GM19455 (cell line): ENCODE data around the gene SERTAD2.

Experiments used
- ATAC-seq: cut with Tn5 transposase; IDR thresholded peaks from one replicate; pipeline ENCODE4 v1.9.1; 2021; ENCODE audit not compliant: unreplicated experiment

Gene SERTAD2

DNA sequence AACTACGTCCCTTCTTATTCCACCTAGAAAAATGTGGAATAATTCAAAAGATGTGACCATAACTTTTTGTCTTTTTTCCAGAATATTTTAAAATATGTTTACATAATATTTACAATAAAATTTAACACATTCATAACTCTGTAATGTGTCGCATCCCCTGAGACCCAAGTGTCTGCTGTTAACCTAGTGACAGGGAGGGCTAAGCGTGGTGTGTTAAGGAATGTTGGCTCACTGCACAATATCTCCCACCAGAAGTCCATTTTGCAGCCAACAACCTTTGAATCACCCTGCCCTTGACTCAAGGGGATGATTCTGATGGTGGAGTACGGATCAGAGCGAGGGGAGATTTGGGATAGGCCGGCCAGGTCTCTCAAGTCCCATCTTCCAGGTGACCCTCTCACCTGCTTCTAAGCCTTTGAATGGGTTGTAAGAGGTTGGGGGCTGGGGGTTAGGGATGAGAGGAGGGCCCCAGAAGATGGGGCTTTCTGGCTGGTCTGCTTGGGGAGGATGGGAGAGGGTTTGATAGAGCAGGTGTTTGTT, 43.3 kb downstream of the SERTAD2 start:
- ATAC-seq, result no peak

DNA sequence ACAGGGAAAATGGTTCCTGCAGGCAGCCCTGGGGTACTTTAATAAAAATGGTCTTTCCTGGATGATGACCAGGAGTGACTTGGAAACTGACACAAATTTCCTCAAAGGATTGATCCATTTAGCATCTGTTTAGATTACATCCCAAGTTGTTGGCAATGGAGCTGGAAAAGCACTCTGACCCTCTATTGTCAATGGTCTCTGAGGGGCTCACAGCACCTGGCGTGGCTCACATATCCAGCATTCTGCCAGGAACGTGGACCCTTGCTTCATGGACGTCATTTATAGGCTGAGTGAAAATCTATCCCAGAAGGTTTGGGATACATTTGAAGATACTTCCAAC, 43.8 kb downstream of the SERTAD2 start:
- ATAC-seq, result no peak

DNA sequence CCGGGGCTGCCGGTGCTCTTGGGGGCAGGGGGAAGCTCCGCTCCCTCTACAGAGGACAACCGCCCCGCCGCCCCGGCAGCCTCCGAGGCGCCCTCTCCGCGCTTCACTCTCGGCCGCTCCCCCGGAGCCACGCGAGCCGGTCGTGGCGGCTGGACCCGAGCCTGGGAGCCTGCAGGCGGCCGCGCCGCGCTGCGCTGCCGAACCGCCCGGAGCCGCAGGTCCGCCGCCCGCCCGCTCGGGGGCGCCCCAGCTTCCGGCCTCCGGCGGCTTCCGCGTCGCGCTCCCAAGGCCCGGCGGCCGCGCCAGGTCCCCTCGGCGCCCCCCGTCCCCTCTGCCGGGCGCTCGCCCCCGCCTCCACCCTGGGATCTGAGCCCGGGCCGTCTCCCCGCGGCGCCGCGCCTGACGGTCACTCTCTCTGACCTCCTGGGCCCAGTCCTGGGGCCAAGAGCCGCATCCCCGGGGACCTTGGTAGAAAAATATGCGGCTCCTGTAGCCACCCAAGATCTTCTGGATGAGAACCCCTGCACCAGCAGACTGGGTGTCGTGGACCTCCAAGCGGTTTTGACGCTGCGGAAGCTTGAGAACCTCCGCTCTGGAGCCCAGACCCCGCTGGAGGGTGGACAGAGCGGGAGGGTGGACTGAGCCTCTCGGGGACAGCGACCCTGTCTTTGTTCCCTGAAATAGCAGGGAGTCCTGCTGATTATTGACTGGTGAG, 44.3 kb downstream of the SERTAD2 start:
- peak; percentile 41 for ATAC-seq

DNA sequence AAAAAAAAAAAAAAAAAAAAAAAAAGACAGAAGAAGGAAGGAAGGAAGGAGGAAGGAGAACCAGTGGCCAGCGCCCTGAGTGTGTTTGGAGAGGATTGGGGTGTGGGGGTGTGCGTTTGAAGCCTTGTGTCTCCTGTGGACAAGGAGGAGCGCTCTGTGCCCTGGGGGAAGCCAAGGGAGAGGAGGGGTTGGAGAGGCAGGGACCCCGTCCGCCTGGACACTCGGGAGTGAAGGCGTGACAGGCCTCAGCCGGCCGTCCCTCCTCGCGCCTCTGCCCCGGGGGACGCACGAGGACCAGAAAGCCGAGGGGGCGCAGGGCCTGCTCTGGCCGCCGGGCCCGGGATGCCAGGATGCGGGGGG, 44.9 kb downstream of the SERTAD2 start:
- ATAC-seq, result peak; percentile 9

DNA sequence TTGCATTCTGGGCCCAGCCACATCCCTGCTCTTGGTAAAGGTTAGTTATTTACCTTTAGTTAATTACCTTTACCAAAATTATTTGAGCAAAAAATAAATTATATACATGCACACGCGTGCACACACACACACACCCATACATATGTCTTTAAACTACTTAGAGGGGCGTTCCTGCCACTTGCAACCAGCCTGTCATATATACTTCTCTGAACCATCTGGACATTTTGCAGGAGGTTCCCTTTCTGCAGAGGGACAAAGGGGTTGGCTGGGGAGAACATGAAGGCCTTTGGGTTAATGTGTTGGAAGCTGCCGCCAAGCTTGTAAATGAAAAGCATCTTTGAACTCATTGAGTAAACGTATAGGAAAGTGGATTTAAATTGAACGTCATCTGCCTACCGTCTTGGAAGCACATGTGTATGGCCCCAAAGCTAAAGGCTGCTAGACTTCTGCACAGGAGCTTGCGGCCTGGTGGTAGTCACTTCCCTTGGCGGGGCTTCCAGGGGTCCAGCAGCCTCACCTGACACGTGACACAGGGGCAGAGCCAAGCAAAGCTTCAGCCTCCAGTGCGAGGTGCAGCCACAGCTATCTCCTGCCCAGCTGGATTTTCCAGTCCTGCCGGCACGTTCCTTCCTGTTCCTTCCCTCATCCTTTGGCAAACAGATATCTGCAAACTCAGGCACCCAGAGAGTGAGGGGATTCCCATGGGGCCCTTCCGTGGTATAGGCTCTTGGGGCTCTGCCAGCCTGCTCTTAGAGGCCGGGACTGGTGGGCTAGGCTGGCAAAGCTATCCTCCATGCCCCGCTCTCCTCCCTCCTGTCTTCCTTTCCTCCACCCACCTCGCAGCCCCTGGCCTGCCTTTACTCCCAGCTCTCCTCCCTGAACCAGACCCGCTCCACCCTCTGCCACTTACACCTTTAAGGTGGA, 46.1 kb downstream of the SERTAD2 start:
- ATAC-seq, result no peak

DNA sequence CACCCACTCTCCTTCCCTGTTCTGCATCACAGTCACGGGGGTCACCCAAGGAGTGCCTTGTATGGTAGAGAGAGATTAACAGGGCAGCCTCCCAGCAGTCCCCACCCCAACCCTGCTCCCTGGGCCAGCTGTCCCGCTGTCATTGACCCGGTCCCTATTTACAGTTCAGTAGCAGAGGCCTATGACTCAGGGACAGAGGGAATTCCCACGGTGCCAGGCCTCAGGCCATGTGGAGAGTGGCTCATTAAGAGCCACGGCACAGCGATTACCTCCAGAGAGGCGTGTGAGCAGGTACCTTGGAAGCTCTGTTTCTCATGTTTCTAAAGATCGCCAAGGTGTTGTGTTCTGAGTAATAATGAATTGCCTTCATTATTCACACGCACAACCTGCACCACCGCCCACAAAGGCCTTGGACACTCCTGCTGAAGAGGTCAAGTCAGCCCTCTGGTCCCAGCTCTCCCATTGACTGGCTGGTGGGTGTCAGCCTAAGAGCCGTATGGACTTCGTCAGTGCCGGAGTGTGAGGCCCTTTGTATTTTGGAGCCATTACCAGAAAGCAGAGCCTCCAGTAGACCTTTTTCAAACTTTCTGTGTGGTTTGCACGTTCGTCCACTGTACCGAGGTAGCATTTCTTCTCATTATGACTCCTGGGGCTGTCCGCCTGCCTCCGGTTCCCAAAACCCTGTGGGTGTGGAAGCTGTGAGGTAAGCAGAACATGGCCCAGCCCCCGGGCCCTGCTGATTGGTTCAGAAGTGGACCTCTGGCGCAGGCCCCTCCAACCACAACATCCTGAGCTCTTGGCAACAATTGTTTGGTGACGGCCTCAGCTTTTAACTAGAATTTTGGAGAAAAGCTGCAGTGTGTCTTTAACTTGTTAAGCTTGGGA, 47.0 kb downstream of the SERTAD2 start:
- peak; percentile 83 for ATAC-seq

DNA sequence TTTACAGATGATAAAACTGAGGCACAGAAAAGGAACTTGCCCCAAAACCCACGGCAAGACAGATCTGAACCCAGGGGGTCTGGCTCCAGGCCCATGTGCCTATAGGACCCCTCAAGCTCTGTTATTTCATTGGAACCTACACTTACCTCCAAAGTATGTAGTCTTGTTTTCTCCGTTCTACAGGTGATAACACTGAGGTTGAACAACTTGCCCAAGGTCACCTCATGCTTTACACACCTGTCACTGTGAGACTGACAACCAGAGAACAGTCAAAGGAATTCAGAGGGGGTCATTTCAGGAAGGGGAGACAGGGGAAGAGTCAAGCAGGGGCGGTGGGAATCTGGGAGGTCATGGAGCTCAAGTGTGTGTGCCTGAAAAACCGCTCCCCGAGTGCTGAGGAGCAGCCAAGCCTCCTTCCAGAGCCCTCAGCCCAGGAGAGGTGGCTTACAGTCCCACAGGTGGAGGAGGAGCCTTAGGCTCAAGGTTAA, 47.7 kb downstream of the SERTAD2 start:
- no peak for ATAC-seq

DNA sequence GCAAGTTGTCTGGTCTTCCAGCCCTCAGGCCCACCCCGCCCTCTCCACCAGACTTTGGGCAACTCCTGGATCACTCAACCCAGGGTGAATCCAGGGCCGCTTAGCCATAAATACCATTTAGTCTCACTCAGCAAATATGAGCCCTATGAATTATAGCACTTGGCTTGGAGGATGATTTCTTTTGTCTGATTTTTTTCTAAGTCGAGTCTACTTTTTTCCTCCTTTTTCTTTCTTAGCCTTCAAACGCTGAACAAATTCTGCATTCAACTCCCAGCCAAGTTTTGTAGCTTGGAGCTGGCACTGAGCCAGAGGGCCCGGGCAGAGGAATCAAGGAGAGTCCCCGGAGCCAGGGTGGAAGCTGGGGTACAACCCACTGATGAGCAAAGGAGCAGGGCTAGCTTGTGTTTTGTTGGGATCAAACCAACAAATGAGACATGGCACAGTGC, 48.7 kb downstream of the SERTAD2 start:
- no peak for ATAC-seq

DNA sequence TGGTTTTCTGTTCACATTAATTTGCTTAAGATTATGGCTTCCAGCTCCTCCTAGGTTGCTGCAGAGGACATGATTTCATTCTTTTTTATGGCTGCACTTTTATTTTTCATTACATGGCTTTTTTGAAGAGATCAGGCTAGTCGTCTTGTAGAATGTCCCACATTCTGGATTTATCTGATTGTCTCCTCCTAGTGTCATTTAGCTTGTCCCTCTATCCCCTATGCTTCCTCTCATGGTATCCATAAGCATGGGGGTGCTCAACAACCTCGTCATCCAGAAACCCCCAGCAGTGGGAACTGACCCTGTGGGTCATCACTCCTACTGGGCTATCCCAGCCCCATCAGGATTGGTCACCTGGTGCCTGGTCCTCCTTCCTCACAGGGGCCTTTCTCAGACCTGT, 49.6 kb downstream of the SERTAD2 start:
- ATAC-seq, result no peak

DNA sequence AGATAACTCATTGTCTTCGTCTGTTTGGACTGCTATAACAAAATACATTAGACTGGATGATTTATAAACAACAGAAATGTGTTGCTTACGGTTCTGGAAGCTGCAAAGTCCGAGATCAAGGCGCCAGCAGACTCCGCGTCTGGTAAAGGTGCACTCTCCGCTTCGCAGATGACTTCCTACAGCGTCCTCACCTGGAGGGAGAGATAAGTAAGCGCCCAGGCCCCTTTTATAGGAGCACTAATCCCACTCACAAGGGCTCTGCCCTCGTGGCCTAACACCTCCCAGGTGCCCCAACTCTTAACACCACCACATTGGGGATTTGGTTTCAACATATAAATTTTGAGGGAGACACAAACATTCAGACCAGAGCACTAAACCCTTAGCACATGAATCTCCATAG, 51.3 kb downstream of the SERTAD2 start:
- no peak for ATAC-seq

DNA sequence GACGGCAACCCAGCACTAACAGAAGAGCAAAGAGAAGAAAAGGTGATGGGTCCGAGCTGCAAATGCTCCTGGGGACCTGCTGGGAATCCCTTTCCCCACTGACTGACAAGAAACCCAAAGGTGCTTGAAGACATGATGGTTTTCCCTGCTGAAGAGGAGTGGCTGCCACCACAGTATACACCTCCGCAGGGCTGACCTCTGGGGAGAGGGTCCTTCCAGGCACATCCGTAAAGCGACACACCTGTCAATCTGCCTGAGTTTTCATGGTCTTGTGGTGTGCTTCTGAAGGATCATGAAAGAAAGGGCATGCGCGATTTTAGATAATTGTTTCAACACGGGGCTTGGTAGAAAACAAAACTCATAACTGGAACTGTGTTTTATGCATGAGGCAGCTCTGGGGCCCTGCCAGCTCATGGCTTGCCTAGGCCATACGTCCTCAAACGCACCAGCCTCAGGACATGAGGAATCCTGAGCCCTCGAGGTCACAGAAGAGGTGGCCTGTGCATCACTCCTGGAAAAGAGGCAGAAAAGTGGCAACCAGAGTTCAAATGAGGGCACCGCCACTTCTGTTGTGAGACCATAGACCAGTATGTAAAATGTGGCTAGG, 51.8 kb downstream of the SERTAD2 start:
- ATAC-seq, result no peak

DNA sequence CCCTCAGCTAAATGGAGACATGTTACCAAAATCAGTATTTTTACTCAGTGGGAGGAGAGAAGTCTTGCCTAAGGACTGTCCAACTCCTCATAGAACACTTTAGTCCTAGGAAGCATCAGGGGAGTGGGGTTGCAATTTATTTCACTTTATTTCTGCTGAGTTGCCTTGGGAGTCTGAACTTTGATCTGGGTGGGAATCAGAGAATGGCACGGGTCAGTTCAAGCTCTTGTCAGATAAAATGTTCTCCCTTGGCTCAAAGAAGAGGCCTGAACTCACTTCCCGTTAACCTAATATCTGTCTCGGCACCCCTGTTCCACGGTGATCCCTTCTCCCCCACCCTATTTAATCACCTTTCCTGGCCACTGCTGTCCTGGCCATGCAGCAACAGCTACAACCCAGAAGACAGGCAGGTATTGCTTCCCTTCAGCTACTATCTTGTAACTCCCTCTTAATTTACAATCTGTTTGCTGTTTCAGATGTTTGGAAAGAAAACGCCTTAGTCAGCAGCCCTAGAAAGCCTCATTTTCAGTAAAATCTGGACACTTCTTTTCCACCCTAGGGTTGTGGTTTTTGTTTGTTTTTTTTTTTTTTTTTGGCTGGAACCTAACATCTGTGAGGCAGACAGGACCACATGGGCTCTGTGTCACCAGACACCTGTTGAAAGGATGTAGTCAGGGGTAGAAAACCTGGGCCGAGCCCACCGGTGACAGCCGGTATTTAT, 52.5 kb downstream of the SERTAD2 start:
- ATAC-seq, result no peak

DNA sequence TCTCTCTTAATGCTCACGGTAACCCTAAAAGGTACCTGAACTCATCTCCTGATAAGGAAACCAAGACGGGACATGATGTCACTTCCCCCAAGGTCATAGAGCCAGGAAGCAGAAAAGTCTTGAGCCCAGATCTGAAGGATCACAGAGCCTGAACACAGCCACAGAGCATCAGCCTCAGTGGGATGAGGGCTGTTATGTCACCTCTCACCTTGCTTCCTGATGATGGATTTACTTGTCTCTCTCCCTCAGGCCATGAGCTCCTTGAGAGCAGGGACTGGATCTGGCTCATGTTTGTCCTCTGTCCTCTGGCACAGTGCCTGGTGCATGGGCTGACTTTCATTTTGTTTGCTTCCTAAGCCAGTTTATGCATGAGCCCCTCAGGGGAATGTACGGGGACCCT, 54.2 kb downstream of the SERTAD2 start:
- no peak for ATAC-seq

DNA sequence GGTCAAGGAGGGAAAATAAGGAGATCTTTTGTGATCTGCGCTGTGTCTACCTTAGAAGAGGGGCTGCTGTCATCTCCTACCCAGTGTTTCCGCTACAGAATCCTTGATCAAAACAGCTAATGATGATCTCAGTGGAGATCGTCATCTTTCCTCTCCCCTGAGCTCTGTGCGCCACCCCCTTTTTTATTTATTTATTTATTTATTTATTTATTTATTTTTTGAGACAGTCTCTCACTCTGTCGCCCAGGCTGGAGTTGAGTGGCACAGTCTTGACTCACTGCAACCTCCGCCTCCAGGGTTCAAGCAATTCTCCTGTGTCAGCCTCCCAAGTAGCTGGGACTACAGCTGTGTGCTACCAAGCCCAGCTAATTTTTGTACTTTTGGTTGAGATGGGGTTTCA, 55.5 kb downstream of the SERTAD2 start:
- ATAC-seq, result no peak

DNA sequence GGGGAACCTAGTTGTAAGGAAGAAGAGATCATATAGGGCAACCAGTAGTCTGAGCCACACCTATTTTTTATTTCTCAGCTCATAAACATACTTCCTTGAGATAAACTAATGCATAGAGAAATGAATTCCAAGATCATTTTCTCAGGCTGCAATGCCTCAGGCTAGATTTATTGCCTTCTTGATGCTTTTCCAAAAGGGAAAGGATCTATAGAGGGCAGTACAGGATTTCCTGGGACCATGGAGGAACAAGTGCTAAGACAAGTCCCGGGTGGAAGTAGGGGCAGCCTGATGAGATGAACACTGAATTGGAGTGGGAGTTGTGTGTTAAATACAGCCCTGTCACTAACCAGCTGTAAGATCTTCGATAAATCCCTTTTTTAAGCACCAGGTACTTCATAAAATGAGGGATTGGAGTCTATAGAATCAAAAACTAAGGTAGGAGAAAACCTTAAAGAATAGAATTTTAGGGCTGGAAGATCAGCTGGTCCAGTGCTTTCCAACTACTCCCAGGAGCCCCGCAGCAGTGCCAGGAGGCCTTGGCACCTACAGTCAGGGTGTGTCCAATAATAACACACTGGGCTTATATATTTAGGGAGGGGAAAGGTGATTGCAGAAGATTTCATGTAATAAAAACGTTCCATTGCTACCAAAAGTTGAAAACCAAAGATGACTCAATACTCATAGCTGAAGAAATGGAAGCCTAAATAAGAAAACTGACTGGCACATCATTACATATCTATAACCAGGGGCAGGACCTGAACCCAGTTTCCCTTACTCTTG, 58.1 kb downstream of the SERTAD2 start:
- ATAC-seq, result no peak

DNA sequence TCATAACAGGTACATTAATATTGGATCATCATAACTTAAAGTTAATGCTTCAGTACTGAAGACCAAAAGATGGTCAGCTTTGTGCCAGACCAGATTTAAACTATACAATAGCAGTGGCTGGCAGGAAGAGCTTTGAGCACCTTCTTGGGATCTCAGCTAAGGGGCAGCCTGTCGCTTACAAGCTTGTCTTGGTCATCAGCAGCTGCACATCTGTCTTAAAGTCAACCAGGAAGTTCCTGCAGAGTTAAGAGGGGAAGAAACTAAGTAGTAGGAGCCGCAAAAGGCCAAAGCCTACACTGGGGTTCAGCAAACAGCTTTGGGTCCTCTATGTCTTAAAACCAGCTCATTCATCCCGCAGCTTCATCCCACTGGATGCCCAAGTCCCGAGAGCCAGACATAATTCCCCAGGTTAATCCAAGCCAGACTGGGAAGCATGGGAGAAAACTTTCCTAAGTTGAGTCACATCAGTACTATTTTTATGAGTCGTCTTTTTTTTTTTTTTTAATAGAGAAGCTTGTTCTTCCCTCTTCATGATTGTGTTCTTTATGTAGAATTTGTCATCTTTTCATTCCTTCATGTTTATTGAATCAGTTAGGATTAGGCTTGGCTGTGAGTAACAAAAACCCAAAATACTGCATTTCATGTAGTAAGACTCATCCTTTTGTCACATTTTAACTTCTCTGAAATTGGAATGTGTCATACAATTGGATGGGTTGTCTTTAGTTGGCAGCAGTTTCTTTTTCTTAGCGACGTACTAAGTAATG, 59.3 kb downstream of the SERTAD2 start:
- no peak for ATAC-seq

DNA sequence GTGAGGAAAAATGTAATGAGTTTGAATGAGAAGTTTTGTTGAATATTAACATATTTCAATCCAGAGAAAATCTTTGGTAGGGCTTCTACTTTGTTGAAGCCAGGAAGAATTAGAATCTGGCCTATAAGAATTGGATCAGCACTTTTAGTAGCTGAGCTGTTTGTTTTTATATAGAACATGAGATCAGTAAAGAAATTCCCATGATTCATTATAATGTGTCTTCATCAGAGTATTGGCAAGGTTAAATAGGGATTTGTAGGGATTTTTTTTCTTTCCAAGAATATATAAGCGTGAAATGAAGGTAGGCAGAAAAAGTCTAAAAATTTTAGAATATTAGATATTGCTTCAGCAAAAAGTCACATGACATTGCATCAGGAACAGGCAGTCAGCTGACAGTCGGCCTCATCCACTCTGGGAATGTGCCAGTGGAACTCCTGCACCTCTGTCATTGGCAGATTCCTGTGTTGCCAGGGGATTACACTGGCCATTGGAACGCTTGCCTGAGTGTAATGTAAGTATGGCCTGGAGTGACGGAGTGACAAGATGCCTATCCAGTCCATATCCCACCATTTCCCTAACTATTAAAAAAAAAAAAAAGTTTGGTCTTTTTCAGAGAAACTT, 60.6 kb downstream of the SERTAD2 start:
- no peak for ATAC-seq

DNA sequence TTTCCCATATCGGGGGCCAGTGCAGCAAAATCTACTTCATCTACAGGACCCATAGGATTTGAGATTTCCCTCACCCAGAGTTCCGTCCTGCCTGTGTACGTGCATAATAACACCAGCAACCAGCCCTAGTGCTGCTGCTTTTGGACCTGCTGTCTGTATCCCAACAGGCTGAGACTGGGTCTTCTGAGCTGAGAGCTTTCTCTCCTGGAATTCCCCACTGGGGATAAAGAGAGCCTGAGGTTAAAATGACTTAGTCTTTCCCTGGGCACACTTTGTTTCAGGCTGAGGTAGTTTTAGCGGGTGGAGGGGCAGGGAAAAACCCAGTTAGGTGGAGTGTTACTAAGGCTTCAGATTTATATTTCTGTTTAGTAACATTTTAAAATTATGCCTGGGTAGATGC, 62.5 kb downstream of the SERTAD2 start:
- ATAC-seq, result no peak
